Astrocyte of the spinal cord (primary cell): Measurements from ENCODE around the gene PLEKHA3.

Experiments used
- DNase-seq: peaks from one replicate; pipeline ENCODE4 v3.0.0; 2011; ENCODE audit warnings: low read depth, low spot score
- H3K4me3 ChIP-seq: 2 replicates; pipeline ENCODE4 v1.5.1; 2011; ENCODE audit warnings: low read depth, mild to moderate bottlenecking, low read length, moderate library complexity
- CTCF ChIP-seq: IDR thresholded peaks from 2 replicates; pipeline ENCODE4 v1.5.1; 2012; ENCODE audit warnings: low read depth, mild to moderate bottlenecking, low read length, inconsistent platforms
- in situ Hi-C: cut with HindIII; loops from 2 replicates; pipeline ENCODE4 v1.10.0; 2017; ENCODE audit warnings: low sequenced_read_pairs

Gene PLEKHA3

GRCh38 chr2:178491612-178492011 lies 11.4 kb downstream of the PLEKHA3 start:
- H3K4me3 ChIP-seq = no peak overlapping the region
- TF ChIP-seq CTCF = no peak
- DNase-seq = no peak
- in situ Hi-C loops = no loop called here

GRCh38 chr2:178496049-178496448 lies 15.8 kb downstream of the PLEKHA3 start:
- TF ChIP-seq CTCF = no peak
- DNase-seq = no peak
- in situ Hi-C loops = no loop called here

GRCh38 chr2:178498137-178498536 lies 17.9 kb downstream of the PLEKHA3 start:
- DNase-seq = no peak
- TF ChIP-seq CTCF = no peak
- in situ Hi-C loops = no loop called here
- H3K4me3 ChIP-seq = no peak overlapping the region

More at GRCh38 chr2:178496049-178496448, 15.8 kb downstream of the PLEKHA3 start:
- no peak overlapping the region for H3K4me3 ChIP-seq

- in situ Hi-C loops = no loop called here
- DNase-seq = no peak
- TF ChIP-seq CTCF = no peak
- no peak overlapping the region for H3K4me3 ChIP-seq
Measured at GRCh38 chr2:178499640-178500039, 19.4 kb downstream of the PLEKHA3 start.

GRCh38 chr2:178502751-178503150 lies 22.5 kb downstream of the PLEKHA3 start:
- H3K4me3 ChIP-seq = no peak overlapping the region
- in situ Hi-C loops = no loop called here
- no peak for DNase-seq
- no peak for TF ChIP-seq CTCF

- in situ Hi-C loops = no loop called here
- no peak for TF ChIP-seq CTCF
- DNase-seq = no peak
- no peak overlapping the region for H3K4me3 ChIP-seq
Measured at GRCh38 chr2:178506101-178506500, 25.8 kb downstream of the PLEKHA3 start.

GRCh38 chr2:178506524-178506923 lies 26.3 kb downstream of the PLEKHA3 start:
- in situ Hi-C loops = no loop called here

More at GRCh38 chr2:178506524-178506923, 26.3 kb downstream of the PLEKHA3 start:
- H3K4me3 ChIP-seq = no peak overlapping the region
- no peak for DNase-seq
- no peak for TF ChIP-seq CTCF
